NCI-H2171 treated with DMSO at 0.1 percent for 48 hours (cell line): ENCODE measurements around the gene POLD2.

Experiments used
- DNase-seq: peaks from one replicate; lab custom pipeline; 2025; lab: John Stamatoyannopoulos, UW

The POLD2 gene

GRCh38 chr7:44112997-44113763, 10.2 kb downstream of the POLD2 start:
- no peak for DNase-seq

- DNase-seq, result no peak
Observed at GRCh38 chr7:44112231-44112996, 10.9 kb downstream of the POLD2 start.

- DNase-seq, result peak; percentile 49
Observed at GRCh38 chr7:44111761-44112160, 11.6 kb downstream of the POLD2 start.

GRCh38 chr7:44110719-44111635, 12.4 kb downstream of the POLD2 start:
- DNase-seq, result no peak

- DNase-seq, result no peak
Observed at GRCh38 chr7:44109991-44110390, 13.4 kb downstream of the POLD2 start.

GRCh38 chr7:44108768-44109750, 14.3 kb downstream of the POLD2 start:
- no peak for DNase-seq

- DNase-seq, result no peak
Observed at GRCh38 chr7:44107961-44108767, 15.2 kb downstream of the POLD2 start.

- DNase-seq, result no peak
Observed at GRCh38 chr7:44107116-44107960, 16.0 kb downstream of the POLD2 start.

GRCh38 chr7:44106311-44107065, 16.9 kb downstream of the POLD2 start:
- DNase-seq, result no peak

GRCh38 chr7:44105832-44106231, 17.5 kb downstream of the POLD2 start:
- no peak for DNase-seq

- no peak for DNase-seq
Observed at GRCh38 chr7:44104860-44105771, 18.2 kb downstream of the POLD2 start.

GRCh38 chr7:44103923-44104859, 19.2 kb downstream of the POLD2 start, which contains the start of gene AEBP1:
AEBP1 (plus strand) TSS chr7:44104345; CDS start chr7:44104666, 321 bp downstream.
- no peak for DNase-seq

GRCh38 chr7:44103566-44103922, 19.8 kb downstream of the POLD2 start:
- no peak for DNase-seq

GRCh38 chr7:44102846-44103565, 20.3 kb downstream of the POLD2 start:
- DNase-seq, result no peak

- DNase-seq, result no peak
Observed at GRCh38 chr7:44101966-44102845, 21.1 kb downstream of the POLD2 start.
